GM23338 (cell line): ENCODE data around the gene MUC21.

Experiments
- CREB1 ChIP-seq: fragments of 250-450 bp; sonication (Bioruptor Pico); IDR thresholded peaks from 2 replicates; pipeline ENCODE4 v1.5.0; 2020; ENCODE audit warnings: low read depth, mild to moderate bottlenecking, moderate library complexity
- EZH2 ChIP-seq: fragments of 200-600 bp; sonication (generic); IDR thresholded peaks from one replicate; pipeline ENCODE4 v1.8.0; 2017; ENCODE audit warnings: antibody characterized with exemption, mild to moderate bottlenecking, low read depth; ENCODE audit not compliant: unreplicated experiment
- EZH2phosphoT487 ChIP-seq: fragments of 200-600 bp; sonication (generic); IDR thresholded peaks from one replicate; pipeline ENCODE4 v1.8.1; 2018; ENCODE audit warnings: antibody characterized with exemption; ENCODE audit not compliant: unreplicated experiment
- JUNB ChIP-seq: IDR thresholded peaks from one replicate; pipeline ENCODE4 v1.6.1; 2016; ENCODE audit warnings: antibody characterized with exemption; ENCODE audit not compliant: unreplicated experiment
- POLR2AphosphoS5 ChIP-seq: IDR thresholded peaks from 2 replicates; pipeline ENCODE4 v1.6.1; 2016; ENCODE audit warnings: antibody characterized with exemption, low read depth
- REST ChIP-seq: IDR thresholded peaks from one replicate; pipeline ENCODE4 v1.6.1; 2018; ENCODE audit warnings: antibody characterized with exemption; ENCODE audit not compliant: unreplicated experiment
- ZNF331 ChIP-seq: fragments of 250-450 bp; sonication (Bioruptor Pico); IDR thresholded peaks from 2 replicates; pipeline ENCODE4 v1.5.0; 2020; ENCODE audit warnings: low read depth, mild to moderate bottlenecking, moderate library complexity
- TF ChIP-seq, protein P1 (sequence below), 2 experiments: fragments of 200-600 bp in 1 of 2; sonication (generic) in 1 of 2; conservative IDR thresholded peaks; 2 replicates each; pipeline versions ENCODE4 v1.5.1 to v1.6.1; 2016 to 2017; ENCODE audit warnings: antibody characterized with exemption in 2 of 2, low read depth in 2 of 2, mild to moderate bottlenecking in 2 of 2, moderate library complexity in 1 of 2
- TF ChIP-seq, protein P2 (sequence below): IDR thresholded peaks from 2 replicates; pipeline ENCODE4 v1.6.1; 2016; ENCODE audit warnings: antibody characterized with exemption

- TF ChIP-seq EZH2phosphoT487, result no peak
- TF ChIP-seq, protein P1, sequence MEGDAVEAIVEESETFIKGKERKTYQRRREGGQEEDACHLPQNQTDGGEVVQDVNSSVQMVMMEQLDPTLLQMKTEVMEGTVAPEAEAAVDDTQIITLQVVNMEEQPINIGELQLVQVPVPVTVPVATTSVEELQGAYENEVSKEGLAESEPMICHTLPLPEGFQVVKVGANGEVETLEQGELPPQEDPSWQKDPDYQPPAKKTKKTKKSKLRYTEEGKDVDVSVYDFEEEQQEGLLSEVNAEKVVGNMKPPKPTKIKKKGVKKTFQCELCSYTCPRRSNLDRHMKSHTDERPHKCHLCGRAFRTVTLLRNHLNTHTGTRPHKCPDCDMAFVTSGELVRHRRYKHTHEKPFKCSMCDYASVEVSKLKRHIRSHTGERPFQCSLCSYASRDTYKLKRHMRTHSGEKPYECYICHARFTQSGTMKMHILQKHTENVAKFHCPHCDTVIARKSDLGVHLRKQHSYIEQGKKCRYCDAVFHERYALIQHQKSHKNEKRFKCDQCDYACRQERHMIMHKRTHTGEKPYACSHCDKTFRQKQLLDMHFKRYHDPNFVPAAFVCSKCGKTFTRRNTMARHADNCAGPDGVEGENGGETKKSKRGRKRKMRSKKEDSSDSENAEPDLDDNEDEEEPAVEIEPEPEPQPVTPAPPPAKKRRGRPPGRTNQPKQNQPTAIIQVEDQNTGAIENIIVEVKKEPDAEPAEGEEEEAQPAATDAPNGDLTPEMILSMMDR (conservative IDR thresholded peaks at IDR 0.05; ENCODE audit: low read depth in 2 of 2), result no peak
- TF ChIP-seq, protein P2, sequence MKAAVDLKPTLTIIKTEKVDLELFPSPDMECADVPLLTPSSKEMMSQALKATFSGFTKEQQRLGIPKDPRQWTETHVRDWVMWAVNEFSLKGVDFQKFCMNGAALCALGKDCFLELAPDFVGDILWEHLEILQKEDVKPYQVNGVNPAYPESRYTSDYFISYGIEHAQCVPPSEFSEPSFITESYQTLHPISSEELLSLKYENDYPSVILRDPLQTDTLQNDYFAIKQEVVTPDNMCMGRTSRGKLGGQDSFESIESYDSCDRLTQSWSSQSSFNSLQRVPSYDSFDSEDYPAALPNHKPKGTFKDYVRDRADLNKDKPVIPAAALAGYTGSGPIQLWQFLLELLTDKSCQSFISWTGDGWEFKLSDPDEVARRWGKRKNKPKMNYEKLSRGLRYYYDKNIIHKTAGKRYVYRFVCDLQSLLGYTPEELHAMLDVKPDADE, result no peak
- no peak for TF ChIP-seq EZH2
- no peak for TF ChIP-seq REST
- TF ChIP-seq POLR2AphosphoS5, result no peak
- TF ChIP-seq CREB1 (CRISPR knock-in tag), result no peak
- TF ChIP-seq ZNF331 (CRISPR knock-in tag), result no peak
- TF ChIP-seq JUNB, result no peak
Observed at GRCh38 chr6:30945281-30945680, 38.2 kb upstream of the MUC21 start.
